Glutamatergic neuron (in vitro differentiated cells): ENCODE results near the gene CLIP2. TPM values are rescaled to one million over a fixed set of nuclear protein-coding genes. Genes with fewer than 3 reads are reported as not detected.

Experiments used
- DNase-seq: peaks from one replicate; pipeline ENCODE4 v3.0.0; 2022
- H3K27ac Mint-ChIP-seq: one replicate; pipeline ENCODE4 v1.8.0; 2020; ENCODE audit warnings: mild to moderate bottlenecking, mixed read lengths, inconsistent platforms; ENCODE audit not compliant: unreplicated experiment
- H3K27me3 Mint-ChIP-seq: one replicate; pipeline ENCODE4 v1.8.0; 2020; ENCODE audit warnings: mild to moderate bottlenecking, moderate library complexity, mixed read lengths, inconsistent platforms; ENCODE audit not compliant: unreplicated experiment
- H3K36me3 Mint-ChIP-seq: one replicate; pipeline ENCODE4 v1.8.0; 2020; ENCODE audit warnings: mild to moderate bottlenecking, mixed read lengths, inconsistent platforms; ENCODE audit not compliant: unreplicated experiment
- H3K4me1 Mint-ChIP-seq: one replicate; pipeline ENCODE4 v1.8.0; 2020; ENCODE audit warnings: mild to moderate bottlenecking, low read depth, mixed read lengths, inconsistent platforms; ENCODE audit not compliant: unreplicated experiment
- H3K4me3 Mint-ChIP-seq: one replicate; pipeline ENCODE4 v1.8.0; 2020; ENCODE audit warnings: mild to moderate bottlenecking, mixed read lengths, inconsistent platforms; ENCODE audit not compliant: unreplicated experiment
- H3K9me3 Mint-ChIP-seq: one replicate; pipeline ENCODE4 v1.8.0; 2020; ENCODE audit warnings: mild to moderate bottlenecking, moderate library complexity, mixed read lengths, inconsistent platforms; ENCODE audit not compliant: unreplicated experiment
- CTCF ChIP-seq: fragments of 200-600 bp; sonication (generic); IDR thresholded peaks from one replicate; pipeline ENCODE4 v1.5.0; 2021; ENCODE audit not compliant: partially characterized antibody, unreplicated experiment
- total RNA-seq: library from RNA; stranded (reverse); fragmentation: NEBNext Ultra II Directional; extraction: Animal tissue kit (Norgen Biotek cat#: 25700); gene quantifications from one replicate; pipeline ENCODE4 v1.2.1, GENCODE V29; 2021; ENCODE audit not compliant: unreplicated experiment

Gene CLIP2
- total RNA-seq, 1 donor from 2014 or later, result 96.1 TPM

GRCh38 chr7:74371381-74372341, 82.5 kb downstream of the CLIP2 start:
- Mint-ChIP-seq H3K4me1 (peaks cover 1% of the 10 kb centered on the region), H3K4me3 (no peak overlapping the region), H3K36me3 (no peaks in the 10 kb centered on the region), H3K27me3 (peaks cover 7% of the 10 kb centered on the region), H3K27ac (no peak overlapping the region), H3K9me3 (peaks cover 6% of the 10 kb centered on the region)
- DNase-seq, result no peak
- TF ChIP-seq CTCF, result no peak

GRCh38 chr7:74372511-74373111, 83.4 kb downstream of the CLIP2 start:
- TF ChIP-seq CTCF, result no peak
- peak; percentile 45 for DNase-seq
- peaks cover 1% of the 10 kb centered on the region for H3K4me1 Mint-ChIP-seq
- no peaks in the 10 kb centered on the region for H3K36me3 Mint-ChIP-seq
- H3K4me3 Mint-ChIP-seq, result no peak overlapping the region
- peaks cover 7% of the 10 kb centered on the region for H3K27me3 Mint-ChIP-seq
- H3K9me3 Mint-ChIP-seq, result peaks cover 7% of the 10 kb centered on the region
- H3K27ac Mint-ChIP-seq, result no peak overlapping the region

- no peak for TF ChIP-seq CTCF
- DNase-seq, result no peak
- Mint-ChIP-seq H3K9me3 (peaks cover 5% of the 10 kb centered on the region), H3K36me3 (no peaks in the 10 kb centered on the region), H3K4me3 (no peak overlapping the region), H3K27me3 (peaks cover 7% of the 10 kb centered on the region), H3K27ac (no peak overlapping the region), H3K4me1 (peaks cover 1% of the 10 kb centered on the region)
Observed at GRCh38 chr7:74373536-74373935, 84.3 kb downstream of the CLIP2 start.

GRCh38 chr7:74375726-74376220, 86.6 kb downstream of the CLIP2 start:
- Mint-ChIP-seq H3K36me3 (no peaks in the 10 kb centered on the region), H3K27ac (no peak overlapping the region), H3K4me1 (peaks cover 1% of the 10 kb centered on the region), H3K4me3 (no peak overlapping the region), H3K27me3 (peaks cover 4% of the 10 kb centered on the region), H3K9me3 (peaks cover 4% of the 10 kb centered on the region)
- DNase-seq, result no peak
- TF ChIP-seq CTCF, result no peak
